HG02571 (cell line): Measurements from ENCODE around the gene KLF1.
"Not testable (repeated sequence)": the region's sequence is repeated elsewhere in the genome, so short reads cannot be mapped to it uniquely, and the experiment has no call there.

Experiments
- ATAC-seq: cut with Tn5 transposase; IDR thresholded peaks from one replicate; pipeline ENCODE4 v1.9.1; 2021; ENCODE audit warnings: mild to moderate bottlenecking, moderate library complexity; ENCODE audit not compliant: unreplicated experiment

KLF1 gene

GRCh38 chr19:12891553-12892021, 4.6 kb upstream of the KLF1 start:
- ATAC-seq = no peak

GRCh38 chr19:12890787-12891552, 4.0 kb upstream of the KLF1 start, which contains the start of gene GCDH:
Gene GCDH, plus strand, starts transcription at chr19:12891160. Its CDS starts 145 bp downstream, at chr19:12891305.
- peak; percentile 93 for ATAC-seq

GRCh38 chr19:12890299-12890786, 3.3 kb upstream of the KLF1 start:
- ATAC-seq = not testable (repeated sequence)

GRCh38 chr19:12888006-12888603, 1.1 kb upstream of the KLF1 start:
- ATAC-seq = no peak

GRCh38 chr19:12886651-12886968, 391 bp downstream of the KLF1 start:
- no peak for ATAC-seq

DNA sequence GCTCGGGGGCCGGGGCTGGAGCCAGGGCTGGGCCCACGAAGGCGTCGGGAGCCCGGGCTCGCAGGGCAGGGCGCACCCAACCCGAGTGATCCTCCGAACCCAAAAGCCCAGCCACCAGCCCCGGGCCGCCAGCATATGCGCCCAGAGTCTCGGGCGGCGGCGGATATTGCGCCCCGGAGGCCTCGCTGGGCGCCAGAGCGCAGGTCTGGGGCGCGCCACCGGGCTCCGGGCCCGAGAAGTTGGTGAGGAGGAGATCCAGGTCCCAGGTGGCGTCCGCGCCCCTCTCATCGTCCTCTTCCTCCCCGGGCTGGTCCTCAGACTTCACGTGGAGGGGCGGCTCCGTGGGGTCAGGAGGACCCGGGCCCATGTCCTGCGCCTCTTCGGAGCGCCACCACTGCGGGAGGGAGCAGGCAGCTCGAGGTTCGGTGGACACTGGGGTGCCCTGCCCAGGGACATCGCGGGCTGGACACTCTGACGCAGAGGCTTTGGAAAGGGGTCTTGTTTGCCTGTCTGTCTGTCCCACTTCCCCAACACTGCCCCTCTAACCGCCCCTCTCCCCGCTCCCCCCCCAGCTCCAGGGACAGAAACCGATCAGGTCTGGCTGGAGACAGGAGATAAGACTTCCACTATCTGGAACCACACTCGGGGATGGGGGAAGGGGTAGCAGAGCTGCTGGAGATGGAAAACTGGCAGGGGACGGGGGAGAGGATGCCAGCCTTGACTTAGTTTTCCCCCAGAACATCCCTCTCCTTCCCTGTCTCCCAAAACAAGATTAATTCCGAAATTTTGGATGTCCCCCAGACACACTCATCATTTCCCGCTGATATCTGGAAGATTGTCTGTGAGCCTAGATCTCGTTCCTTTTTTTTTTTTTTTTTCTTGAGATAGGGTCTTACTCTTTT, 1.0 kb downstream of the KLF1 start:
- no peak for ATAC-seq

- ATAC-seq = no peak
Observed at GRCh38 chr19:12884926-12885748, 1.9 kb downstream of the KLF1 start.

GRCh38 chr19:12884627-12884925, 2.4 kb downstream of the KLF1 start:
- ATAC-seq = no peak

DNA sequence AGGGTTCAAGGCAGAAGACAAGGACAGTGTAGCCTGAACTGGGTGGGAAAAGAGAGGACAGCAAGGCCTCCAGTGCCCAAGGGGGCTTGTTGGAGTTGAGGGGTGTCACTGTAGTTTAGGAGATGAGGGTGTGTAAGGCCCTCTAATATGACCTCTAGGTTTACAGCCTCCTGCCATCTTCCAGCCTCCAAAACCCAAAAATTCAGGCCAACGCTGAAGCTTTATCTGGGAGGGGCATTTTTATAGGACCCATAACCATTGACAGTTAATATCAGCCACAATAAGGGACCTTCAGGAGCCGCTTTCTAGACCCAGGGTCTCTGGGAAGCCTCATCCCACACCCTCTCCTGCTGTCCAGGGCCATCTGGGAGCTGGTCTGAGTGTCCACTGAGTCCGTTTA, 2.8 kb downstream of the KLF1 start:
- ATAC-seq = no peak

- no peak for ATAC-seq
Observed at GRCh38 chr19:12882589-12882988, 4.4 kb downstream of the KLF1 start.

DNA sequence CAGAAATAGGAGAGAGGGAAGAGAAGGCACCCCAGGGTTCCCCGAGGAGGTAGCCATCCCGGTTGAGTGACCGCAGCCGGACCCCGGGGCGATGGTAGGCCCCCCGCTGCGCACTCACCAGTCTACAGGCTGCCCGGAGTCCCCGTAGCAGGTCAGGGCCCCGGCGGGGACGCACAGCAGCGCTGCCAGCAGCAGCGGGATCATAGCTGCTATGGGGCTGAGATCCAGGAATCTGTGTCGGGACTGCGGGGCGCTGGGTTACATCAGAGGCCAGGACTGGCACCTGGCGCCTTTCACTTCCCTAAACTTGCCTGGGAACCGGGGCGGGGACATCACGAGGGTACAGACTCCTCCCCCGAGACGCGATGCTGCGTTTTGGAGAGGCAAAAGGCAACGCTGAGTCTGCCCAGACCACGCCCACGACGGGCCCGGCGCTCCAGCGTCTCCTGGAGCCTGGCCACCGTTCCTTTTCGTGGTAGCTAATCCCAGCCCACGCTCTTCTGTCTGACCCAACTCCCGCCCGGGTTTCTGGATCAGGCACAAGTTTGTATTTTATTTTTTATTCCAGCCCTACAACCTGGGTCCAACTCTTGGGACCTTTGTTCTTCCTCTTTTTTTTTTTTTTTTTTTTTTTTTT, 5.7 kb downstream of the KLF1 start, which contains the start of gene DNASE2:
DNASE2 (minus strand) TSS at position 278 of the 637 bp plus-strand sequence; CDS start at position 204, 74 bp downstream.
- ATAC-seq = peak; percentile 77

DNA sequence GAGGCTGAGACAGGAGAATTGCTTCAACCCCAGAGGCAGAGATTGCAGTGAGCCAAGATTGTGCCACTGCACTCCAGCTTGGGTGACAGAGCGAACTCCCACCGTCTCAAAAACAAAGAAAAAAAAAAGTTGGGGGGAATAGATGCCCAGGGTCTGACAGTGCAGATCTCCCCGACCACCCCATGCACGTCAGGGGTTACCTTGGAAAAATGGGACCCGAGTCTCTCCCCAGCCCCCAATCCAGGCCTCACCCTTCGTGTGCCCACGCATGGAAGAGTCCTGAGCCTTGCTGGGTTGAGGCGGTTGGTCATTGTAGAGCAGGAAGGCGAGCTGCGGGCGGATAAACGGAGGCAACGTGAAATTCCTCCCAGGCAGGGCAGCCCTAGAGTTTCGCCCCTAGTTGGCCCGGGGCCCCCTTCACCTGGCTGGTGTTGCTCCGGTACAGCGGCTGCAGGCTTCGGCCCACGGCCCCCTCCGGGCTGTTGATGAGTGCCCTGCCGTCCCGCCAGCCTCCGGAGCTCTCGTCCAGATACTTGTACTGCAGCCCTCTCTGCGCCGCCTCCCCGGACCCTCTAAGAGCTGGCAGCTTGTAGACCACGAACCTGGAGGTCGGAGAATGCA, 6.3 kb downstream of the KLF1 start:
- no peak for ATAC-seq

DNA sequence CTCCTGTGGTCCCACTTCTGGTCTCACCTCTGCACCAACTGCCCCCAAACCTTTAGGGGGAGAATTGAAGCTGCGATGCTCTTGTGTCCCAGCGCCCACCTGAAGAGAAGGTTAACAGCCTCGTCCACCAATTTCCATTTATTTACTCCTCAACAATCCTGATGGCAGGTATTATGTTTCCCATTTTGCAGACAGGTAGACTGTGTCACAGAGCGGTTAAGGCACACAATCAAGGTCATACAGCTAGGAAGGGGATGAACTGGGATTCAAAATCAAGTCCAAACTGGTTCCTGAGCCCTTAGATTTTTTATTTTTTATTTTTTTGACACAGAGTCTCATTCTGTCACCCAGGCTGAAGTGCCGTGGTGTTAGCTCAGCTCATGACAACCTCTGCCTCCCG, 11.9 kb downstream of the KLF1 start:
- ATAC-seq = no peak

DNA sequence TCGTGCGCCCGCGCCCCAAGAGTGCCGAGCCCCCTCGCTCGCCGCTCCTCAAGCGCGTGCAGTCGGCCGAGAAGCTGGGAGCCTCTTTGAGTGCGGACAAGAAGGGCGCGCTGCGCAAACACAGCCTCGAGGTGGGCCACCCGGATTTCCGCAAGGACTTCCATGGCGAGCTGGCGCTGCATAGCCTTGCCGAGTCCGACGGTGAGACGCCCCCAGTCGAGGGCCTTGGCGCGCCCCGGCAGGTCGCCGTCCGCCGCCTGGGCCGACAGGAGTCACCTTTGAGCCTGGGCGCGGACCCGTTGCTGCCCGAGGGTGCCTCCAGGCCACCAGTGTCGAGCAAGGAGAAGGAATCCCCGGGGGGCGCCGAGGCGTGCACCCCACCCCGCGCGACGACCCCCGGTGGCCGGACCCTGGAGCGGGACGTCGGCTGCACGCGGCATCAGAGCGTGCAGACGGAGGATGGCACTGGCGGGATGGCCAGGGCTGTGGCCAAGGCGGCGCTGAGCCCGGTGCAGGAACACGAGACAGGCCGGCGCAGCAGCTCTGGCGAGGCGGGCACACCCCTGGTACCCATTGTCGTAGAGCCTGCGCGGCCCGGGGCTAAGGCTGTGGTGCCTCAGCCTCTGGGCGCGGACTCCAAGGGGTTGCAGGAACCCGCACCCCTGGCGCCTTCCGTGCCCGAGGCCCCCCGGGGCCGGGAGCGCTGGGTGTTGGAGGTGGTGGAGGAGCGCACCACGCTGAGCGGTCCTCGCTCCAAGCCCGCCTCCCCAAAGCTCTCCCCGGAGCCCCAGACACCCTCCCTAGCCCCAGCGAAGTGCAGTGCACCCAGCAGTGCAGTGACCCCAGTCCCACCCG, 12.9 kb downstream of the KLF1 start:
- ATAC-seq = no peak

DNA sequence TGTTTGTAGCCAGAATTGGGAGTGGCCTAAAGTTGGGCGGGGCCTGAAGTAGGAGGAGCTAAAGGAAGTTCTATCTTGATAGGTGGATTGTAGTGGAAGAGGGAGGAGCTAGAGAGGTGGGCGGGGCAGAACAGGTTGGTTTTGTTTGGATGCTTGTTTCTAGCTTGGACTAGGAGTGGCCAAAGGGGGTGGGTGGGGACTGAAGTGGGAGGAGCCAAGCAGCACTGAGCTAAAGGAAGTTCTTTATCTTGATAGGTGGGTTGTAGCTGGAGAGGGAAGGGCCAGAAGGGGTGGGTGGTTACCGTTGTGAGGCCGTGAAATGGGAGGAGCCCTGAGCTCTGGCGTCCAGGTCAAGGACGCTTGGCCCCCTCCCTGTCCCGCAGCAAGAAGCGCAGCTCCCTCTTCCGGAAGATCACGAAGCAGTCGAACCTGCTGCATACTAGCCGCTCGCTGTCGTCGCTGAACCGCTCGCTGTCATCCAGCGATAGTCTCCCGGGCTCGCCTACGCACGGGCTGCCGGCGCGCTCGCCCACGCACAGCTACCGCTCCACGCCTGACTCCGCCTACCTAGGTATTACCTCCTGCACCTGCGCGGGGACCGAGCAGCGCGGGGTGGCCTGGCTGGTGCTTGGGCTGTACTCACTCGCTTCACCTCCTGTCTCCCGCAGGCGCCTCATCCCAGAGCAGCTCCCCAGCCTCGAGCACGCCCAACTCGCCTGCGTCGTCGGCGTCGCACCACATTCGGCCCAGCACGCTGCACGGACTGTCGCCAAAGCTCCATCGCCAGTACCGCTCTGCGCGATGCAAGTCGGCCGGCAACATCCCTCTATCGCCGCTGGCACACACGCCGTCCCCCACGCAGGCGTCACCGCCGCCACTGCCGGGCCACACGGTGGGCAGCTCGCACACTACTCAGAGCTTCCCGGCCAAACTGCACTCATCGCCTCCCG, 13.8 kb downstream of the KLF1 start:
- ATAC-seq = no peak

DNA sequence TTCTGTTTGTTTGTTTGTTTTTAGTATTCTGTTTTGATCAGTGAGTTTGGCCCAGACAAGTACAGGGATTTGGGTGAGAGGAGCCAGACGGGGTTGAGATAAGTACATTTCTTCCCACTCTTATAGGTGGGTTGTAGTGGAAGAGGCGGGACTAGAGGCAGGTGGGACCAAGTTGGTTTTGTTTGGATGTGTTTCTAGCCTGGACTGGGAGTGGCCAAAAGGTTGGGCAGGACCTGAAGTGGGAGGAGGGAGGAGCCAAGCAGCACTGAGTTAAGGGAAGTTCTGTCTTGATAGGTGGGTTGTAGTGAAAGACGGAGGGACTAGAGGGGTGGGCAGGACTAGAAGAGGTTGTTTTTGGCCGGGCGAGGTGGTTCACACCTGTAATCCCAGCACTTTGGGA, 14.7 kb downstream of the KLF1 start:
- no peak for ATAC-seq

DNA sequence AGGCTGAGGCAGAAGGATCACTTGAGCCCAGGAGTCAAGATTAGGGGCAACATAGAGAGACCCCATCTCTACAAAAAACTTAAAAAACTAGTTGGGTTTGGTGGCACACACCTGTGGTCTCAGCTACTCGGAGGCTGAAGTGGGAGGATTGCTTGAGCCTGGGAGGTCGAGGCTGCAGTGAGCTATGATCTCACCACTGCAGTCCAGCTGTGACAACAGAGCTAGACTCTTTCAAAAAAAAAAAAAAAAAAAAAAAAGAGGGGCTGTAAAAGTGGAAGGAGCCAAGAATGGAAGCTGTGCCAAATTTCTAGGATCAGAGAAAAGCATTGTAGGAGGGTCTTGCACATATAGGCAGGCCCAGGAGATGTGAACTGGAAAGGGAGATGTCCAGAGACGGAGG, 15.3 kb downstream of the KLF1 start:
- ATAC-seq = no peak
